Measurements from ENCODE around the gene CAMK1D.

- TF ChIP-seq POLR2AphosphoS5 (IDR thresholded peaks at IDR 0.05): no peak
- TF ChIP-seq POLR2A (IDR thresholded peaks at IDR 0.05): no peak
Measured at GRCh38 chr10:12634621-12634931, 285.2 kb downstream of the CAMK1D start.

Data from breast epithelium (tissue), 3 donors.